HepG2 (cell line): Measurements from ENCODE around the gene KLF6. TPM values are rescaled to one million over a fixed set of nuclear protein-coding genes. Genes with fewer than 3 reads are reported as not detected.

Source experiments
- ATF7 ChIP-seq, 2 experiments: fragments of 450-650 bp in 1 of 2; sonication (generic) in 1 of 2; formaldehyde crosslinking in 1 of 2; IDR thresholded peaks; 2 replicates each; pipeline versions ENCODE4 v1.4.0 to v1.6.1; 2016 to 2020; ENCODE audit warnings: antibody characterized with exemption in 1 of 2, mild to moderate bottlenecking in 1 of 2, missing genetic modification reagents in 1 of 2
- BCL6 ChIP-seq: IDR thresholded peaks from 2 replicates; pipeline ENCODE4 v1.6.1; 2016; ENCODE audit warnings: missing genetic modification reagents, missing compliant biosample characterization
- CENPX ChIP-seq: sonication (generic); formaldehyde crosslinking; IDR thresholded peaks from 2 replicates; pipeline ENCODE4 v1.9.0; 2021; ENCODE audit warnings: mild to moderate bottlenecking, missing genetic modification reagents, moderate library complexity
- CREM ChIP-seq, 2 experiments: sonication (generic) in 1 of 2; formaldehyde crosslinking in 1 of 2; IDR thresholded peaks; 2 replicates each; pipeline versions ENCODE4 v1.4.0 to v1.6.1; 2016 to 2020; ENCODE audit warnings: antibody characterized with exemption in 1 of 2, mild to moderate bottlenecking in 1 of 2, missing genetic modification reagents in 1 of 2
- DPF2 ChIP-seq: sonication (generic); formaldehyde crosslinking; IDR thresholded peaks from 2 replicates; pipeline ENCODE4 v1.4.0; 2020; ENCODE audit warnings: mild to moderate bottlenecking, low read depth, missing genetic modification reagents, borderline replicate concordance
- FOXJ3 ChIP-seq: sonication (generic); formaldehyde crosslinking; IDR thresholded peaks from 2 replicates; pipeline ENCODE4 v1.4.0; 2020; ENCODE audit warnings: missing genetic modification reagents, mild to moderate bottlenecking, borderline replicate concordance
- FOXO1 ChIP-seq: sonication (generic); formaldehyde crosslinking; IDR thresholded peaks from 2 replicates; pipeline ENCODE4 v1.4.0; 2020; ENCODE audit warnings: missing genetic modification reagents
- HIC2 ChIP-seq: sonication (generic); formaldehyde crosslinking; IDR thresholded peaks from 2 replicates; pipeline ENCODE4 v1.9.0; 2022; ENCODE audit warnings: low read depth, missing genetic modification reagents
- HNF1B ChIP-seq: sonication (generic); formaldehyde crosslinking; IDR thresholded peaks from 2 replicates; pipeline ENCODE4 v1.5.1; 2020; ENCODE audit warnings: mild to moderate bottlenecking, moderate library complexity, missing genetic modification reagents
- MEF2D ChIP-seq: sonication (generic); formaldehyde crosslinking; IDR thresholded peaks from 2 replicates; pipeline ENCODE4 v1.5.1; 2020; ENCODE audit warnings: mild to moderate bottlenecking, missing genetic modification reagents
- MIER2 ChIP-seq: IDR thresholded peaks from 2 replicates; pipeline ENCODE4 v1.6.1; 2016; ENCODE audit warnings: missing biosample characterization, missing genetic modification reagents
- NCOA2 ChIP-seq: sonication (generic); formaldehyde crosslinking; IDR thresholded peaks from 2 replicates; pipeline ENCODE4 v1.8.0; 2022; ENCODE audit warnings: inconsistent platforms
- NR2F2 ChIP-seq: IDR thresholded peaks from 2 replicates; pipeline ENCODE4 v1.6.1; 2012; ENCODE audit warnings: low read depth, inconsistent platforms, borderline replicate concordance
- PHB2 ChIP-seq: fragments of 450-650 bp; IDR thresholded peaks from 2 replicates; pipeline ENCODE4 v1.6.1; 2018; ENCODE audit not compliant: partially characterized antibody
- YEATS4 ChIP-seq: sonication (generic); formaldehyde crosslinking; IDR thresholded peaks from 2 replicates; pipeline ENCODE4 v1.4.0; 2020; ENCODE audit warnings: missing genetic modification reagents, borderline replicate concordance
- ZBTB7B ChIP-seq: sonication (generic); formaldehyde crosslinking; IDR thresholded peaks from 2 replicates; pipeline ENCODE4 v1.4.0; 2020; ENCODE audit warnings: missing genetic modification reagents
- ZFP41 ChIP-seq: sonication (generic); formaldehyde crosslinking; IDR thresholded peaks from 2 replicates; pipeline ENCODE4 v1.4.0; 2020; ENCODE audit warnings: mild to moderate bottlenecking, missing genetic modification reagents, borderline replicate concordance
- ZFP91 ChIP-seq: sonication (generic); formaldehyde crosslinking; IDR thresholded peaks from 2 replicates; pipeline ENCODE4 v1.9.0; 2022; ENCODE audit warnings: missing genetic modification reagents, mild to moderate bottlenecking, borderline replicate concordance
- ZMYM3 ChIP-seq: sonication (generic); formaldehyde crosslinking; IDR thresholded peaks from 2 replicates; pipeline ENCODE4 v1.5.1; 2020; ENCODE audit warnings: mild to moderate bottlenecking, missing genetic modification reagents
- ZNF749 ChIP-seq: sonication (generic); formaldehyde crosslinking; IDR thresholded peaks from 2 replicates; pipeline ENCODE4 v1.8.0; 2022; ENCODE audit warnings: mild to moderate bottlenecking, missing genetic modification reagents, moderate library complexity, borderline replicate concordance
- polyA plus RNA-seq, 8 experiments: library from polyadenylated mRNA; depleted of rRNA in 3 of 8; stranded (reverse) in 7 of 8; unstranded in 1 of 8; fragments of >200 nt; fragmentation: Illumina TruSeq in 4 of 8; extraction: Trizol in 4 of 8; gene quantifications; 2 replicates each; pipeline versions ENCODE4 v1.2.1 to v1.2.3, GENCODE V29; 2011 to 2016; ENCODE audit warnings: low read depth in 4 of 8, missing spikeins in 1 of 8, mixed read lengths in 1 of 8; ENCODE audit not compliant: insufficient read depth in 1 of 8
- total RNA-seq, 5 experiments: library from RNA; depleted of rRNA; stranded (reverse); fragments of >200 nt; fragmentation: Illumina TruSeq; extraction: Trizol; gene quantifications; 2 replicates each; pipeline ENCODE4 v1.2.3, GENCODE V29; 2016; ENCODE audit warnings: low read depth in 1 of 5
- TF ChIP-seq, protein P1 (sequence below): sonication (generic); formaldehyde crosslinking; IDR thresholded peaks from 2 replicates; pipeline ENCODE4 v1.4.0; 2020; ENCODE audit warnings: missing genetic modification reagents, borderline replicate concordance

Gene KLF6
- total and polyA plus RNA-seq, 2 of the 13 experiments (the other 11 are each of a cell fraction or from before 2014, with no cell fraction given) = 27.0 to 71.9 TPM

DNA sequence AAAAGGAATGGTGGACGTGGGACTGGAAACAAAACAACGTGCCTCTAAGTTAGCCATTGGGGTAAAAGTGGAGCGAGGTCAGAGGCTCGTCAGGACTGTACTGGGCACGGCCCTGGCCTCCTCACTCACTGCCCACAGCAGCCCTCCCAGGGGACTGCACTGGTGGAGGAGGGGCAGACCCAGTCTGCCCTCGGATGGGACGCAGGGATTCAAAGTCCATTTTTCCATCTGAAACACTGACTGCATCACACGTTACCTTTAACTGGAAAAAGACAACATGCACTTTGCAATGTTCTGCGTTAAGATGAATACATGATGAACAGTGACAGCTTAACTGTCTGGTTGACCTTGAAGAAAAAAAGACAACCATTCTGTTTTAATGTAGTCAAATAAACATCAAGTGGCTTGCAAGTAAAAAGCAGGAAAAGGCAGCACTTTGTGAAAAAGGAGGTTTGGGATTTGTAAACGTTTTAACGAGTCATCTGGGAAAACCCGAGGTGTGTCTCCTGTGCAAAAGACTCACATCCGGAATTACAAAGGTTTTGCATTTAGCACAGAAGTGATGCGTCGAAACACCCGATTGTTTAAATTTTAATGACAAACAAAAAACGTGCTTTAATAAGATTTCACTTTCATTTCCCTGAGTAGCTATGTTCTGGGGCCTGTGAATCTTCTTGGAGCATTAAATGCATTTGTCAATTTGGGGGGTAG is 18.8 kb downstream of the KLF6 start (continued):
- TF ChIP-seq ATF7 (IDR thresholded peaks at IDR 0.05) (no peak), ATF7 (CRISPR knock-in tag; IDR thresholded peaks at IDR 0.05) (no peak; the same call in 1 of the 2 replicates), BCL6 (CRISPR knock-in tag) (peak; percentile 68), ZBTB7B (CRISPR knock-in tag) (peak; percentile 49; the same call in 1 of the 2 replicates), MIER2 (CRISPR knock-in tag) (0 out of 2 replicates have a peak, but pooled peaks have one; percentile 17), HIC2 (CRISPR knock-in tag) (peak; percentile 93), DPF2 (peak; percentile 82), PHB2 (no peak), MEF2D (CRISPR knock-in tag) (peak; percentile 67; the same call in 1 of the 2 replicates), YEATS4 (CRISPR knock-in tag) (peak; percentile 50; the same call in 1 of the 2 replicates), NCOA2 (peak; percentile 48; the same call in 1 of the 2 replicates), FOXJ3 (CRISPR knock-in tag) (peak; percentile 28; the same call in 1 of the 2 replicates), HNF1B (CRISPR knock-in tag) (no peak), CREM (IDR thresholded peaks at IDR 0.05) (peak; percentile 63), CREM (CRISPR knock-in tag; IDR thresholded peaks at IDR 0.05) (no peak), ZFP41 (no peak), ZFP91 (peak; percentile 68), CENPX (no peak), ZNF749 (CRISPR knock-in tag) (no peak), FOXO1 (CRISPR knock-in tag) (peak; percentile 56; the same call in 1 of the 2 replicates), ZMYM3 (CRISPR knock-in tag) (peak; percentile 73; the same call in 1 of the 2 replicates), NR2F2 (no peak)
- TF ChIP-seq, protein P1, sequence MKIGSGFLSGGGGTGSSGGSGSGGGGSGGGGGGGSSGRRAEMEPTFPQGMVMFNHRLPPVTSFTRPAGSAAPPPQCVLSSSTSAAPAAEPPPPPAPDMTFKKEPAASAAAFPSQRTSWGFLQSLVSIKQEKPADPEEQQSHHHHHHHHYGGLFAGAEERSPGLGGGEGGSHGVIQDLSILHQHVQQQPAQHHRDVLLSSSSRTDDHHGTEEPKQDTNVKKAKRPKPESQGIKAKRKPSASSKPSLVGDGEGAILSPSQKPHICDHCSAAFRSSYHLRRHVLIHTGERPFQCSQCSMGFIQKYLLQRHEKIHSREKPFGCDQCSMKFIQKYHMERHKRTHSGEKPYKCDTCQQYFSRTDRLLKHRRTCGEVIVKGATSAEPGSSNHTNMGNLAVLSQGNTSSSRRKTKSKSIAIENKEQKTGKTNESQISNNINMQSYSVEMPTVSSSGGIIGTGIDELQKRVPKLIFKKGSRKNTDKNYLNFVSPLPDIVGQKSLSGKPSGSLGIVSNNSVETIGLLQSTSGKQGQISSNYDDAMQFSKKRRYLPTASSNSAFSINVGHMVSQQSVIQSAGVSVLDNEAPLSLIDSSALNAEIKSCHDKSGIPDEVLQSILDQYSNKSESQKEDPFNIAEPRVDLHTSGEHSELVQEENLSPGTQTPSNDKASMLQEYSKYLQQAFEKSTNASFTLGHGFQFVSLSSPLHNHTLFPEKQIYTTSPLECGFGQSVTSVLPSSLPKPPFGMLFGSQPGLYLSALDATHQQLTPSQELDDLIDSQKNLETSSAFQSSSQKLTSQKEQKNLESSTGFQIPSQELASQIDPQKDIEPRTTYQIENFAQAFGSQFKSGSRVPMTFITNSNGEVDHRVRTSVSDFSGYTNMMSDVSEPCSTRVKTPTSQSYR (CRISPR knock-in tag) = peak; percentile 96
